H1 (cell line): ENCODE data around the gene TNS3. TPM values are rescaled to one million over a fixed set of nuclear protein-coding genes. Genes with fewer than 3 reads are reported as not detected.

Source experiments
- CBX8 ChIP-seq: fragments of 300-800, 300-1000 bp; sonication (generic); IDR thresholded peaks from 2 replicates; pipeline ENCODE4 v1.7.1; 2016; ENCODE audit warnings: low read depth, low read length, borderline replicate concordance
- CEBPB ChIP-seq: IDR thresholded peaks from 2 replicates; pipeline ENCODE4 v1.6.1; 2012; ENCODE audit warnings: low read depth, low read length
- CREB1 ChIP-seq: IDR thresholded peaks from 2 replicates; pipeline ENCODE4 v1.6.1; 2012; ENCODE audit warnings: inconsistent platforms
- RNF2 ChIP-seq: fragments of 200-900, 300-1000 bp; sonication (generic); IDR thresholded peaks from 2 replicates; pipeline ENCODE4 v1.7.1; 2016; ENCODE audit warnings: borderline replicate concordance, low read depth, mild to moderate bottlenecking, antibody characterized with exemption, low read length; ENCODE audit not compliant: poor library complexity, severe bottlenecking; ENCODE audit errors: missing control alignments
- ZNF274 ChIP-seq: IDR thresholded peaks from 2 replicates; pipeline ENCODE4 v1.7.0; 2012; ENCODE audit warnings: low read length, borderline replicate concordance; ENCODE audit errors: extremely low read depth
- polyA plus RNA-seq, 7 experiments: library from polyadenylated mRNA; depleted of rRNA in 3 of 7; stranded (reverse) in 5 of 7; unstranded in 2 of 7; fragments of >200 nt in 5 of 7; fragments of 200-250 nt in 2 of 7; gene quantifications; 1 replicate in 5 of 7; 2 replicates in 1 of 7; 4 replicates in 1 of 7; pipeline versions ENCODE4 v1.2.1 to v1.2.3, GENCODE V29; 2011 to 2013; ENCODE audit warnings: missing spikeins in 2 of 7, mixed read lengths in 2 of 7
- total RNA-seq: library from RNA; stranded (reverse); fragmentation: NEBNext Ultra II Directional; extraction: Animal tissue kit (Norgen Biotek cat#: 25700); gene quantifications from 2 replicates; pipeline ENCODE4 v1.2.1, GENCODE V29; 2021
- TF ChIP-seq, protein P1 (sequence below): fragments of 300-600 bp; sonication (generic); IDR thresholded peaks from 2 replicates; pipeline ENCODE4 v1.7.1; 2012; ENCODE audit warnings: low read length, moderate library complexity, mild to moderate bottlenecking, inconsistent platforms; ENCODE audit not compliant: insufficient replicate concordance
- TF ChIP-seq, protein P2 (sequence below): IDR thresholded peaks from 2 replicates; pipeline ENCODE4 v1.6.1; 2011; ENCODE audit warnings: low read depth, mild to moderate bottlenecking, low read length; ENCODE audit not compliant: insufficient read depth

Gene TNS3
- total and polyA plus RNA-seq, 2 of the 8 experiments (the other 6 are each of a cell fraction or from before 2014, with no cell fraction given): 11.9 to 24.2 TPM

DNA sequence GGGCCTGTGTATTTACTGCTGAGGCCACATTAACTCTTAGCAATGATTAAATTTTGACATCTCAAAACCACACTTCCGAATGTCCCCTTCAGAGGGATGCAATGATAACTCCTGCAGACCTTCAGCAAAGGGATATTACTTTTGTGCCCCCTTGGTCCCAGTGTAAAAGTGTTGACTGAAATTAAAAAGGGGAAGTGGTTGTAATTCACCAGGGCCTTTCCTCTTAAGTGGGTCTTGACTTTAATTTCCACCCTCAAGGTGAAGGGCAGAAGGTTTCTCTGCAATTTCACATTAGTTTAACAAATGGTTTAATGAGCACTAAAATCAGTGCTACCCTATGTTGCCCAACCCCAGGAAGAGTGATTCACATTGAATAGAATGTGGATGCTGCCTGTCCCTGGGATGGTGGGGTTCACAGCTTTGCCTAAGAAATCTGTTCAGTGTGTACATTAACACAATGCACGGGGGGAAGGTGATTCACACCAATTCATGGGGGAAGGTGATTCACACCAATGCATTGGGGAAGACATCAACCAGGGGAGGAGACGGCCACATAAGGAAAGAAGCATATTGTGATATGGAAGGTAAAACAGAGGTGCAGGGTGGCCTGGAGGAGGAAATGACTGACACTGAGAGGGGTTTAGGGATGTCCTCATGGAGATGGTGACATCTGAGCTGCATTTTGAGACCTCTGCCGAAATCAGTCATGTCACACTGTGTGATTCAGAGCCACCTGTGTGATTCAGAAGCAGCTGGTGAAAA, 19.4 kb upstream of the TNS3 start (continued):
- TF ChIP-seq, protein P1, sequence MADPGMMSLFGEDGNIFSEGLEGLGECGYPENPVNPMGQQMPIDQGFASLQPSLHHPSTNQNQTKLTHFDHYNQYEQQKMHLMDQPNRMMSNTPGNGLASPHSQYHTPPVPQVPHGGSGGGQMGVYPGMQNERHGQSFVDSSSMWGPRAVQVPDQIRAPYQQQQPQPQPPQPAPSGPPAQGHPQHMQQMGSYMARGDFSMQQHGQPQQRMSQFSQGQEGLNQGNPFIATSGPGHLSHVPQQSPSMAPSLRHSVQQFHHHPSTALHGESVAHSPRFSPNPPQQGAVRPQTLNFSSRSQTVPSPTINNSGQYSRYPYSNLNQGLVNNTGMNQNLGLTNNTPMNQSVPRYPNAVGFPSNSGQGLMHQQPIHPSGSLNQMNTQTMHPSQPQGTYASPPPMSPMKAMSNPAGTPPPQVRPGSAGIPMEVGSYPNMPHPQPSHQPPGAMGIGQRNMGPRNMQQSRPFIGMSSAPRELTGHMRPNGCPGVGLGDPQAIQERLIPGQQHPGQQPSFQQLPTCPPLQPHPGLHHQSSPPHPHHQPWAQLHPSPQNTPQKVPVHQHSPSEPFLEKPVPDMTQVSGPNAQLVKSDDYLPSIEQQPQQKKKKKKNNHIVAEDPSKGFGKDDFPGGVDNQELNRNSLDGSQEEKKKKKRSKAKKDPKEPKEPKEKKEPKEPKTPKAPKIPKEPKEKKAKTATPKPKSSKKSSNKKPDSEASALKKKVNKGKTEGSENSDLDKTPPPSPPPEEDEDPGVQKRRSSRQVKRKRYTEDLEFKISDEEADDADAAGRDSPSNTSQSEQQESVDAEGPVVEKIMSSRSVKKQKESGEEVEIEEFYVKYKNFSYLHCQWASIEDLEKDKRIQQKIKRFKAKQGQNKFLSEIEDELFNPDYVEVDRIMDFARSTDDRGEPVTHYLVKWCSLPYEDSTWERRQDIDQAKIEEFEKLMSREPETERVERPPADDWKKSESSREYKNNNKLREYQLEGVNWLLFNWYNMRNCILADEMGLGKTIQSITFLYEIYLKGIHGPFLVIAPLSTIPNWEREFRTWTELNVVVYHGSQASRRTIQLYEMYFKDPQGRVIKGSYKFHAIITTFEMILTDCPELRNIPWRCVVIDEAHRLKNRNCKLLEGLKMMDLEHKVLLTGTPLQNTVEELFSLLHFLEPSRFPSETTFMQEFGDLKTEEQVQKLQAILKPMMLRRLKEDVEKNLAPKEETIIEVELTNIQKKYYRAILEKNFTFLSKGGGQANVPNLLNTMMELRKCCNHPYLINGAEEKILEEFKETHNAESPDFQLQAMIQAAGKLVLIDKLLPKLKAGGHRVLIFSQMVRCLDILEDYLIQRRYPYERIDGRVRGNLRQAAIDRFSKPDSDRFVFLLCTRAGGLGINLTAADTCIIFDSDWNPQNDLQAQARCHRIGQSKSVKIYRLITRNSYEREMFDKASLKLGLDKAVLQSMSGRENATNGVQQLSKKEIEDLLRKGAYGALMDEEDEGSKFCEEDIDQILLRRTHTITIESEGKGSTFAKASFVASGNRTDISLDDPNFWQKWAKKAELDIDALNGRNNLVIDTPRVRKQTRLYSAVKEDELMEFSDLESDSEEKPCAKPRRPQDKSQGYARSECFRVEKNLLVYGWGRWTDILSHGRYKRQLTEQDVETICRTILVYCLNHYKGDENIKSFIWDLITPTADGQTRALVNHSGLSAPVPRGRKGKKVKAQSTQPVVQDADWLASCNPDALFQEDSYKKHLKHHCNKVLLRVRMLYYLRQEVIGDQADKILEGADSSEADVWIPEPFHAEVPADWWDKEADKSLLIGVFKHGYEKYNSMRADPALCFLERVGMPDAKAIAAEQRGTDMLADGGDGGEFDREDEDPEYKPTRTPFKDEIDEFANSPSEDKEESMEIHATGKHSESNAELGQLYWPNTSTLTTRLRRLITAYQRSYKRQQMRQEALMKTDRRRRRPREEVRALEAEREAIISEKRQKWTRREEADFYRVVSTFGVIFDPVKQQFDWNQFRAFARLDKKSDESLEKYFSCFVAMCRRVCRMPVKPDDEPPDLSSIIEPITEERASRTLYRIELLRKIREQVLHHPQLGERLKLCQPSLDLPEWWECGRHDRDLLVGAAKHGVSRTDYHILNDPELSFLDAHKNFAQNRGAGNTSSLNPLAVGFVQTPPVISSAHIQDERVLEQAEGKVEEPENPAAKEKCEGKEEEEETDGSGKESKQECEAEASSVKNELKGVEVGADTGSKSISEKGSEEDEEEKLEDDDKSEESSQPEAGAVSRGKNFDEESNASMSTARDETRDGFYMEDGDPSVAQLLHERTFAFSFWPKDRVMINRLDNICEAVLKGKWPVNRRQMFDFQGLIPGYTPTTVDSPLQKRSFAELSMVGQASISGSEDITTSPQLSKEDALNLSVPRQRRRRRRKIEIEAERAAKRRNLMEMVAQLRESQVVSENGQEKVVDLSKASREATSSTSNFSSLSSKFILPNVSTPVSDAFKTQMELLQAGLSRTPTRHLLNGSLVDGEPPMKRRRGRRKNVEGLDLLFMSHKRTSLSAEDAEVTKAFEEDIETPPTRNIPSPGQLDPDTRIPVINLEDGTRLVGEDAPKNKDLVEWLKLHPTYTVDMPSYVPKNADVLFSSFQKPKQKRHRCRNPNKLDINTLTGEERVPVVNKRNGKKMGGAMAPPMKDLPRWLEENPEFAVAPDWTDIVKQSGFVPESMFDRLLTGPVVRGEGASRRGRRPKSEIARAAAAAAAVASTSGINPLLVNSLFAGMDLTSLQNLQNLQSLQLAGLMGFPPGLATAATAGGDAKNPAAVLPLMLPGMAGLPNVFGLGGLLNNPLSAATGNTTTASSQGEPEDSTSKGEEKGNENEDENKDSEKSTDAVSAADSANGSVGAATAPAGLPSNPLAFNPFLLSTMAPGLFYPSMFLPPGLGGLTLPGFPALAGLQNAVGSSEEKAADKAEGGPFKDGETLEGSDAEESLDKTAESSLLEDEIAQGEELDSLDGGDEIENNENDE: no peak
- no peak for TF ChIP-seq CEBPB
- TF ChIP-seq CREB1: no peak
- no peak for TF ChIP-seq CBX8
- TF ChIP-seq RNF2: no peak
- no peak for TF ChIP-seq ZNF274
- TF ChIP-seq, protein P2, sequence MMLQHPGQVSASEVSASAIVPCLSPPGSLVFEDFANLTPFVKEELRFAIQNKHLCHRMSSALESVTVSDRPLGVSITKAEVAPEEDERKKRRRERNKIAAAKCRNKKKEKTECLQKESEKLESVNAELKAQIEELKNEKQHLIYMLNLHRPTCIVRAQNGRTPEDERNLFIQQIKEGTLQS: no peak
